Middle frontal gyrus (tissue), 1 donor: ENCODE results near the gene UBE2M.
"Not testable (repeated sequence)": the region's sequence is repeated elsewhere in the genome, so short reads cannot be mapped to it uniquely, and the experiment has no call there.

Experiments
- DNase-seq: peaks from one replicate; pipeline ENCODE4 v3.0.0-alpha.2; 2015; ENCODE audit warnings: low spot score; ENCODE audit errors: extremely low spot score

UBE2M gene

DNA sequence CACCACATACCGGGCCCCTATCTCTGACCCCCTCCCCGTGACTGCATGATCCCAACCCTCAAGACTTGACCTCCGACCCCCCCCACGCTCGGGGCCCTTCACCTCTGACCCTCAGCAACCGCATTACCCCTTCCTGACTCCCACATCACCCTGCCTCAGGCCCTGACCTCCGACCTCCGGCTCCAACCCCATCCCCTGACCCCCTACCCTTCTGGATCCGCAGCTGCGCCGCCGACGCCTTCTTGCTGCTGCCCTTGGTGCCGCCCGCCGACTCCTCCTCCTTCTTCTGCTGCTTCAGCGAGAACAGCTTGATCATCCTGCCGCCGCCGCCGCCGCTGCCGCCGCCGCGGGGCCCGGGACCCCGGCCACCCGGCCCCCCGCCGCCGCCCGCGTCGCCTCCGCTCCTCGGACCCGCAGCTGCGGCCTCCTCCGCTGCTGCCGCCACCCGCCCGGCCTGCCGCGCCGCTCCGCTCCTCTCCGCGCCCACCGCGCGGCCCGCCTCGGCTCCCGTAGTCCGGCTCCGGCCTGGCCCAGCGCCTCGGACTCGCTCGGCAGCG, at the start of gene UBE2M:
TSS of gene UBE2M (minus strand) at position 546 of the 557 bp plus-strand sequence. CDS start at position 316, 230 bp downstream.
- no peak for DNase-seq

DNA sequence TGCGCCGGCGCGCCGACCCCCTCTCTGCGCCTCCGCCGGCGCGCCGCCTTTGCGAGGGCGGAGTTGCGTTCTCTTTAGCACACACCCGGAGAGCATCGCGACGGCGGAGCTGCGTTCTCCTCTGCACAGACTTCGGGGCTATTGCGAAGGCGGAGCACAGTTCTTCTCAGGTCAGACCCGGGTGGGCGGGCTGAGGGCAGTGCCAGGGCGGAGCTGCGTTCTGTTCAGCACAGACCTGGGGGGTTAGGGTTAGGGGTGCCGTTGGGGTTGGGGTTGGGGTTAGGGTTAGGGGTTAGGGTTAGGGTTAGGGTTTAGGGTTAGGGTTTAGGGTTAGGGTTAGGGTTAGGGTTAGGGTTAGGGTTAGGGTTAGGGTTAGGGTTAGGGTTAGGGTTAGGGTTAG, 48.8 kb upstream of the UBE2M start:
- DNase-seq = not testable (repeated sequence)

DNA sequence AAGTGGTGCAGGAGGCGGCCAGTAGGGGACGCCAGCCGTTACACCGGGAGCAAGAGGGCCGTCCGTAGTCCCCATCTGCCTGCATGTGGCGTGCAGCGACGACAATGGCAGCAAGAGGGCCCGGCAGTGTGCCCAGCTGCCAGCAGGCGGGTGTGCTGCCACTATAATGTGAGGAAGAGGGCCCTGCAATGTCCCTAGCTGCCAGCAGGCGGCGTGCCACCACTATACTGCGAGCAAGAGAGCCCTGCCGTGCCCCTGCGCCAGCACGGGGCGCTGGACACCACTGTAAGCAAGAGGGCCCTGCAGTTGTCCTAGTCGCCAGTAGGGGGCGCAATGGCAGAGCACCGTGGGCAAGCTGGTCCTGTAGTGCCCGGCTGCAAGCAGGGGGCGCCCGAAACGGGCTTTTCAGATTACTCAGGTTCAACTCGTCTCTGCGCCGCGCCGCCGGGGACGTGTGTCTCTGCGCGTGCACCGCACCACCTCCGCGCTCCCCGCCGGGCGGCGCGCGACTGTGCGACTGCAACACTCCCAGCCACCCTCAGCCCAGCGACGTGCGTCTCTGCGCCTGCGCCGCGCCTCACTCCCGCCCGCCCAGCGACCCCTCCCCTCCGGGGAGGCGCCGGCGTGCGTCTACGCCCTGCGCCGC, 48.0 kb upstream of the UBE2M start:
- not testable (repeated sequence) for DNase-seq

DNA sequence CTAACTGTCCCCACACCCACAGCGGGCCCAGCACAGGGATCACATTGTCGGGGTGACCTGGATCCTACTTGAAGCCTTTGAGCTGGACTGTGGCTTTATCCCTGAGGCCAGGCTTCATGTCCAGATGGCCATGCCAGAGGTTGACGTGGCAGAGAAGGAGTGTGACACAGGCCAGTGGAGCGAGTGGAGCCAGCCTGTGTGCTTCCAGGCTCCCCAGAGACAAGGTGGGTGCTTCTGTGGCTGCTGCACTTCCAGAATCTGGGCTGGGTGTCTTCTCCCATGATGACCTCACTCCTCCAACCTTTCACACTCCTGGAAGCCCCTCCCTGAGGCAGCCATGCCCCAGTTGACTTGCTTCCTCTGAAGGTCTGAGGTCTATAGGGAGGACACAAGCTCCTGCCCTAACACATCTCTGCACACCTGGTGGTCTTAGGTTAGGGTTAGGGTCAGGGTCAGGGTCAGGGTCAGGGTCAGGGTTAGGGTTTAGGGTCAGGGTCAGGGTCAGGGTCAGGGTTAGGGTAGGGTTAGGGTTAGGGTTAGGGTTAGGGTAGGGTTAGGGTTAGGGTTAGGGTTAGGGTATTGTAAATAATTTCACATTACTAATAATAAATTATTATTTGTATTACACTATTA, 27.8 kb upstream of the UBE2M start:
- DNase-seq = no peak

DNA sequence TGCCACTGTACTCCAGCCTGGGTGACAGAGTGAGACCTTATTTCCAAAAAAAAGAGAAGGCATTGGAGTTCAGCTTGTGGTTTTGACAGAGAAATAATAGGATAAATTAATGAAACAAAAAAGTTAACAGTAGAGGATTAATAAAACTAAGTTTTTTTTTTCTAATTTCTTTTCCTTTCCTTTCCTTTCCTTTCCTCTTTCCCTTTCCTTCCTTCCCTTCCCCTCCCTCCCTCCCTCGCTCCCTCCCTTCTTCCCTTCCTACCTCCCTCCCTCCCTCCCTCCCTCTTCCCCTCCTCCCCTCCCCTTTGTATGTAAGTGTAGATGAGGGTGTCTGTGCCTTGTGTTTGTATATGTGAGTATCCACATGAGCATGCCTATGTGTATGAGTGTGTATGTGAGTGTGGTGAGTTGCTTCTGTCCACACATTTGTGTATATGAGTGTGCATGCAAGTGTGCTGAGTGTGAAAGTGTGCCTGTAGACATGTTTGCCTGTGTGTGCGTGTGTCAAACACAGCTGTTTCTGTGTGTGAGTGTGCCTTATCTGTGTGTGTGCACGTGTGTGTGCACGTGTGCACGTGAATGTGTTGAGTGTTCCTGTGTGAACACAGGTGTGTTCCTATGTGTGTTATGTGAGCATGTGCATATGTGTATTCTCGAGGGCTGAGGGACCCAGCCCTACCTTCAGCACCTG, 27.2 kb upstream of the UBE2M start:
- no peak for DNase-seq

DNA sequence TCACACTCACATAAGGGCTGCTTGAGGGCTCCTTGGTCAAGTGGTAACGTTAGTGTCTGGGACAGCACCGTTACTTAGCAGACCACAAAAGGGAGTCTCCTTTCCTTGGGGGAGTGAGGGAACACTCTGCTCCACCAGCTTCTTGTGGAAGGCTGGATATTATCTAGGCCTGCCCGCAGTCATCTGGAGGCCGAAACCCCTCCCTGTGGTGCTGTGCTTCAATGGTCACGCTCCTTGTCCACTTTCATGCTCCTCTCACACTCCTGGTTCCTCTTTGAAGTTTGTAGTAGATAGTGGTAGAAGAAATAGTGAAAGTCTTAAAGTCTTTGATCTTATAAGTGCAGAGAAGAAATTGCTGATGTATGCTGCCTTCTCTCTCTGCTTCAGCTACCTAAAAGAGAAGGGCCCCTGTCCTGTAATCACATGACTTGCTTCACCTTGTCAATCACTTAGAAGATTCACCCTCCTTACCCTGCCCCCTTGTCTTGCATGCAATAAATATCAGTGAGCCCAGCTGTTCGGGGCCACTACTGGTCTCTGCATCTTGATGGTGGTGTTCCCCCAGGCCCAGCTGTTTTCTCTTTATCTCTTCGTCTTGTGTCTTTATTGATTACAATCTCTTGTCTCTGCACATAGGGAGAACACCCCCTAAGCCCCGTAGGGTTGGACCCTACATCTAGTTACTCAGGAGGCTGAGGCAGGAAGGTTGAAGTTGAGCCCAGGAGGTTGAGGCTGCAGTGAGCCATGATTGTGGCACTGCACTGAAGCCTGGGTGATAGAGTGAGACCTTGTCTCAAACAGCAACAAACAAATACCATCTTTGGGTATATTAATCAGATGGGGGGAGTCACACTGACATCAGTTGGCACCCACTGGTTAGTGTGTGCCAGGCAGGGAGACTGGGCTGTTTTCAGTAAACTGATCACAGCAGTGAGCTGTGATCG, 26.4 kb upstream of the UBE2M start:
- no peak for DNase-seq

DNA sequence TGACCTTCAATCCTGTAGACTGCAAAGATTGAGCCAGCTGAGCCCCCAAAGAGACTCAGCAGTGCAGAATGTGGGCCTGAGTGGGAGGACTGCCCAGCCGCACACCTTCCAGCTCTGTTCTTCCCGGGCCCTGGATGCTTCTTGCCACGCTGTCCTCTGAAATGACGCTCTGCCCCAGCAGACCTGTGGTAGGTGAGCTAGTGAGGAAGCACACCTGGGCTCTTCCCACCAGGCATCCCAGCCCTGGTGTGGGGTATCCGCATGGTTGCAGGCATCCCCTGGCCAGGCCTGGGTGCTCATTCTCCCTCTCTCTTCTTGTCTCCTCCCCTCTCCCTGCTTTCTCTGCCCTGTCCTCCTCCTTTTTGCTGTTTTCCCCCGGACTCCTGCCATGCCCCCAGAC, 24.6 kb upstream of the UBE2M start:
- no peak for DNase-seq

DNA sequence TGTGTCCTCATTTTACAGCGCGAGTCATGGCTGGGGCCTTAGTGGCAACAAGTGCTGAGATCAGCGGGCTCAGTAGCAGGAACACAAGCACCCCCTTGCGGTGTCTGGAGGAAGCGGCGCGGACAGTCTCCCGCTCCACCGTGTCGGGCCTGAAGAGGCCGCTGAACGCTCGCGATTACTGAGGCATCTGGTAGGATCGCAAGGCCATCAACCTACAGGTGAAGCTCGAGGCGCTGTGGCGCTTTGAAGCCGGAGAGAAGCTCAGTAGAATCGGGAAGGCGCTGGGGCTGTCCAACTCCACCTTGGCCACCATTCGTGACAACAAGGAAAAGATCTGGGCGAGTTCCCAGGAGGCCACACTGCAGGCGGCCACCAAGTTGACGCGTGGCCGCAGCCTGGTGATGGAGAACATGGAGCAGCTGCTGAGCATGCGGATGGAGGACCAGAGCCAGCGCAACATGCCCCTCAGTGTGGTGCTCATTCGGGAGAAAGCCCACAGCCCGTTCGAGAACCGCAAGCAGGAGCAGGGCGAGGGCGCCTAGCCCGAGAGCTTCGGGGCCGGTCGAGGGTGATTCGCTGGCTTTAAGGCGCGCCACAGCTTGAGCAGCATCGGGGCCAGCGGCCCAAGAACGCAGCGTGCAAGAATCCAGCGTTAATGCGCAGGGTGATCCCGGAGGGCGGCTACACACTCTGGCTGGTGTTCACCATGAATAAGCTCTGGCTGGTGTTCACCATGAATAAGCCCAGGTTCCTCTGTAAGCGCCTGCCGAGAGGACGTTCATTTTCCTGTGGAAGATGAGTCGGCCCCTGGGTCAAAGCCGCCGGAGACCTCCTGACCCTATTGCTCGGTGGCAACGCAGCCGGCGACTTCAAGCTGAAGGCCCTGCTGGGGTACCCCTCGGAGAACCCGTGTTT, 23.1 kb upstream of the UBE2M start:
- peak; percentile 27 for DNase-seq

DNA sequence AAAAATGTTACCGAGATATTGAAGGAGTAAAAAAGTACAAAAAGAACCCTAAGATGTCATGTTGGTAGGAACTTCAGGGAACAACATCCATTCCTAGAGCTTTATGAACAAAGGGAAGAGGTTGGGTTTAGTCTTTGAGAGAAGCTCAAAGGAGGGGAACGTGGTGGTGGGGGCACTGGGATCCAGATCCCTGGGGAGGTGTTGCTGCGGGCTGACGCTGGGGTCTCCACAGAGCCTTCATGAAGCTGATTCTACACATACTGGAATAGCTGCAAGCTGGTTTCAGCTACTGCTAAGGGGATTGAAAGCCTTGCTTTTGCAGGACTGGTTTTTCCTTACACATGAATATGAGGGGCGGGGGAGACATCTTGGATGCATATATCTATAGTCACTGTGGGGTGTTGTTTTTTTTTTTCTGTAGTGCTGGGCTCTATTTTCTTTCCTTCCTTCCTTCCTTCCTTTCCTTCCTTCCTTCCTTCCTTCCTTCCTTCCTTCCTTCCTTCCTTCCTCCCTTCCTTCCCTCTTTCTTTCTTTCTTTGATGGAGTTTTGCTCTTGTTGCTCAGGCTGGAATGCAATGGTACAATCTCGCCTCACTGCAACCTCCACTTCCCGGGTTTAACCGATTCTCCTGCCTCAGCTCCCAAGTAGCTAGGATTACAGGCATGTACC, 21.2 kb upstream of the UBE2M start:
- DNase-seq = no peak

DNA sequence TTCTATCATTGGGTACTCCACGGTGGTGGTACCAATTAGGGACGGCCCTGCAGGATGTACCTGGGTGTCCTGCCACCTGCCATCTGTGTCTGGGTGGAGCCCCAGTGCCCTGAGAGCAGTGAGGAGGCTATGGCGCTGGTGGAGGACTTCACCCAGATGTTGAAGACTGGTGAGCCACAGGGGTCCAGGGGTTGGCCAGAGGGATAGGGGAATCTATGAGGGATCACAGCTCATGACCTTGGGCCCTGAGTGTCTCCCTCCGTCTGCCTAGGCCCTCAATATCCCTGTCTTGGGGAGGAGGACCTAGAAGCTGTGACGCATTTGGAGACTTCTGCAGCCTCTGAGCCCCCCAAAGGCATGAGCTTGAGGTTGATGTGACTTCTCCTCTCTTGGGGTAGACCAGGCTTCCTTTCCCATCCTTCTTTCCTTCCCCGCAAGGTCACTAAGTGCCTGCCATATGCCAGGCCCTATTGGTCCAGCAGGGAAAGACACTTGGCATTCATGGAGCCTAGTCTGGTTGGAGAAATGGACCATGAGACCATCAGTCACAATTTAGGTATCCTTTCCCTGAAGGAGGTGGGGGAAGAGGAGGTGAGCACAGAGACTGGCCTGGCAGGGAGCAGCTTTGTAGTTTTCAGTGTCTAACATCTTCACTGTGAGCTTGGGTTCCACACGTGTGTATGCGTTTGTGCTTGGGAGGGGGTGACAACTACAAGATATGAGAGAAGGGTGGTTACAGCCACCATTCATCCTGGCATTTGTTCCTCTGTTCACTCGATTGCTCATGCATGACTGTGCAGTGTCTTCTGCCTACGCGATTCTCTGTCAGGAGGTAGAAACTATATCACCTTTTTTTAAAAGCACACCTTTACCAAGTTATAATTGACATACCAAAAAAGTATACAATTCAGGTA, 19.9 kb upstream of the UBE2M start:
- DNase-seq = no peak

DNA sequence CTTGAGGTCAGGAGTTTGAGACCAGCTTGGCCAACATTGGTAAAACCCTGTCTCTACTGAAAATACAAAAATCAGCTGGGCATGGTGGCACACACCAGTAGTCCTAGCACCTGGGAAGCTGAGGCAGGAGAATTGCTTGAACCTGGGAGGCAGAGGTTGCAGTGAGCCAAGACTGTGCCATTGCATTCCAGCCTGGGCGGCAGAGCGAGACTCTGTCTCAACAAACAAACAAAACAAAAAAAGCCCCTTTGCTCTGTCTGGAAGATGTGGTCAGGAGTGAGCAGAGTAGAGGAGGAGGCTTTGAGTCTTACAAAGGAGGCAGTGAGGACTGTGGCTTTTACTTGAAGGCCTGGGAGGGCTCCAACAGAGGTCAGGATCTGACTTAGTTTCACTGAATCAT, 19.2 kb upstream of the UBE2M start:
- DNase-seq = not testable (repeated sequence)

DNA sequence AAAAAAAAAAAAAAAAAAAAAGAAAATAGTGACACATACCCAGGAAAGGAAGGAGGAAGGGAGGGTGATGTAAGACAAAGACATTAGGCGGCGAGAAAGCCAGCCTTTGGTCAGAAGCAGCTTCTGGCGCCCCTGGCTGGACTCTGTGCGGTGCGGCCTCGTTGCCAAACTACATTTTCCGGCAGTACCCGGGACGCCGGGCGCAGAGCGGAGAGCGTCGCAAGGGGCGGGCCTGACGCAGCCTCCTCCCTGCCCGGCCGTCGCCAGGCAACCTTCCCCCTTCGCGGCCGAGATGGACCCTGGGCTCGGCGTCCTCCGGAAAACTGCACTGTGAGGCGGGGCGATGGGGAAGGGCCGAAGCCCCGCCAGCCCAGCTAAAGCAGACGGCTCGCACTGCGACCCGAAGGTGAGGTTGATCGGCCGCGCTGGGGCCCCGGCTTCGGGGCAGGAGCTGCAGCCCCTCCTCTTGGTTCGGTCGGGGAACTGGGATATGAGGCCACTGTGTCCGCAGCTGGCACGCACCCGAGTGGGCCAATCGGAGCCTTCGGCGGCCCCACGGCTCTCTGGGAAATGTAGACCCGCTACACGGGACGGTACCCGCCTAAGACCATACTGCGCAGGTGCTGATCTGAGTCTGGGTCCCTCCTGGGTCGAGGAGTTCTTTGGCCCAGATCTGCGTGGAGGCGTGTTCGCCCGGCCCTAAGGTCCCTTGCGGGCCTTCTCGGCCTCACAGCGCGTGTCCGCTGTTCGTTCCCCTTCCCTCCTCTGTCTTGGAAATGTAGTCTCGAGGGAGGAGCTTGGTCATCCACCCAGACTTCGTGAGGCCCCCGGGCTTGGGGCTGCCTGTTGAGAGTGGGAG, 17.0 kb upstream of the UBE2M start:
- peak; percentile 85 for DNase-seq

DNA sequence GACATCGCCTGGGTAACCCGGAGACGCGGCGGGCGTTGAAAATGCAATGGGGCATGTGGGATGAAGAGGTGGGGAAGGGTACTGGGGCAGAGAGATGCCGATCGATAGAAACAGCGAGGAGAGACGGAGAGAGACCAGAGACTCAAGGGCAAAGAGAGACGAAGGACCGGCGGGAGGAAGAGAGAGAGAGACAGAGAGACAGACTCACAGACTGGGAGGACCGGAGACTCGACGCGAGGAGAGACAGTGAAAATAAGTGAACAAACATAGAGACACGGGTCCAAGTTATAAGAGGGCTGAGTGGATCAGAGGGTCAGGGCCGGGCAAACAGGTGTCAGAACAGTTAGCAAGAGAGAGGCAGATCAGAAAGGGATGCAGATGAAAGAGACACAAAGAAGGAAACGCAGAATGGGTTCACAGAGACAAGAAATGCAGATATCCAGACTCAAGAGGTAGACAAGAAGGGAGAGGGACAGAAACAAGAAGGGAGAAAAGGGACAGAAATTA, 15.3 kb upstream of the UBE2M start:
- no peak for DNase-seq

DNA sequence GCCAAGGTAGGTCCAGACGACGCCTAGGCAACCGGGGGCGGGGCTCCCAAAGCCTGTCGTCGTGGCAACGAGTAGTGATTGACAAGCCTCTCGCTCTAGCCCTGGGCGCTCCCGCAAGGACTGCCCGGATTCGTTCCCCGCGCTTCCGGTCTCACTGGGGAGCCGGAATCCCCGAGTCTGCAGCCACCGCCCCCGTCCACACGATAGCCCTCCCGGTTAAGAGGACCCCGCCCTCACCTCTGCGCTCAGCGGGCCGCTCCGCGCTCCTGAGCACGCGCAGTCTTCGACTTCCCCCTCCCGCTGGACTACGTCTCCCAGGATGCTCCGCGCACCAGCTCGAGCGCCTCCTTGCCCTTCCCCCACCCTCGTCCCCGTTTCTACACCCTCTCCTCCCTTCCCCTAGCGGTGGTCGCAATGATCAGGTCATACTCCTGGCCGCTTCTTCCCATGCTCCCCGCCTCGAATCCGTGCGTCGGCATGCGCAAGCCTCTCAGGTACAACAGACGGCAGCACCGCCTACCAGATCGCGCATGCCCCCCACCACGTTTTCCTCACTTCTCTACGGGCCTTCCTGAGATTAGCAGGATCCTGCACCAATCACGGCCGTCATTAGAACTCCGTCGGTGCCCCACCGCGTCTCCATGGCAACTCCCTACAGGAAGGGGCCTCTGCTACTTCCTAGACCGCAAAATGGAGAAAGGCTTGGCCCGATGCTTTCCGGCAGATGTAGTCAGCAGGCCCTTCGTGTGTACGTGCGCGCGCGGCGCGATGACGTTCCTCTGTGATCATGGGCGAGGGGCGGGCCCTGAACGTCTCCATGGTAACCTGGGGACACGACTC, 14.6 kb upstream of the UBE2M start, which contains the start of gene MZF1:
TSS of gene MZF1 (minus strand) at position 518 of the 840 bp plus-strand sequence. CDS start 1,946 bp downstream, outside the sequence.
- DNase-seq = peak; percentile 99

DNA sequence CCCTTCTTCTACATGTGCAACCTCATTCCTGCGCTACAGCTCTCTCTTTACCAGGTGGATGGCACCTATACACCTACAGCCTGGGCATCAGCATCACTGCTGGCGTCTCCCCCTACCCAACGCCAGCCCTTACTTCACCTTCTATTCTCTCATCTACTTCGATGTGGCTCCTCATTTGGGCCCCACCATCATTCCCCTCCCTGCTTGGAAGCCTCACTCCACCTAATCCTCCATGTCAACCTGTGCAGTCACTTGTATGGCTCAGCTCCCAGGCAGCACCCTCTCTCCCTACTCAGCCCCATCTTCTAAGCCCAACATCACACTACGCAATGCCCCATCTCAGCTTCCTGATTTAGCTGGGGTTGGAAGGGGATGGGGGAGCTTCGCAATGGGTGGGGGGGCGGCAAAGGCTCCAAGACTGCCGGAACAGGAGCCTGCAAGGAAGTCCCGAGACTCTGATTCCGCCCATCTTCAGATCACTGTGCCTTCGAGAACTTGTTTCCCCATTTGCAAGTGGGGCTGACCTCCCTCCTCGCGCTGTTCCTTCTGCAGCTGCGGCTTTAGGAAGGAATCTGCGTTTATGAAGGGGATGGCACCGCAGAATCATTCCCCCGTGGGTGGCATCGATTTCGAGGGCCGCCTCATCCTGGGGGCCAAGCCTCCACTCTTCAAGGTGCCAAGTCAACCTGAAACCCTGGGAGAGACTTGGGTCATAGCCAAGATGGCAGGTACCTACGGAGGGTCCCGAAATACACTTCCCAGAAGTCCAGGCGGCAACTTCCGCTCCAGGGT, 13.8 kb upstream of the UBE2M start:
- no peak for DNase-seq

DNA sequence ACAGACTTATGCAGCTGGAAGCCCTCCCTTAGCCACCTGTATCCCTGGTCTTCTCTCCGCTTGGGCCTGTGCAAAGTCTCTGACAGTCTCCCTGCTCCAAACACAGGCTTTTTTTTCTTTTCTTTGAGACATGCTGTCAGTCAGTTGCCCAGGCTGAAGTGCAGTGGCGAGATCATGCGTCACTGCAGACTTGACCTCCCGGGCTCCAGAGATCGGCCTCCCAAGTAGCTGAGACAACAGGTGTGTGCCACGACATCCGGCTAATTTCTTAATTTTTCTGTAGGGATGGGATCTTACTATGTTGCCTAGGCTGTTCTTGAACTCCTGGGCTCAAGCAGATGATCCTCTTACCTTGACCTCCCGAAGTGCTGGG, 13.2 kb upstream of the UBE2M start:
- no peak for DNase-seq
